Memory B cell (primary cell): ENCODE measurements around the gene YIPF3.

Experiments used
- ATAC-seq: fragments of 150-1000 bp; cut with Tn5 transposase; 2 replicates; pipeline ENCODE4 v1.10.0; 2021; ENCODE audit warnings: low read depth, mild to moderate bottlenecking, moderate library complexity
- DNase-seq, 2 donors: peaks; one replicate each; pipeline ENCODE4 v3.0.0; 2022; ENCODE audit warnings: low spot score in 2 of 2
- H3K27ac Mint-ChIP-seq: one replicate; pipeline ENCODE4 v1.8.0; 2022; ENCODE audit warnings: mild to moderate bottlenecking, moderate library complexity, mixed read lengths
- H3K27me3 Mint-ChIP-seq: one replicate; pipeline ENCODE4 v1.8.0; 2022; ENCODE audit warnings: mixed read lengths
- H3K36me3 Mint-ChIP-seq: one replicate; pipeline ENCODE4 v1.8.0; 2022; ENCODE audit warnings: mild to moderate bottlenecking, mixed read lengths
- H3K4me1 Mint-ChIP-seq: one replicate; pipeline ENCODE4 v1.8.0; 2022; ENCODE audit warnings: mixed read lengths
- H3K4me3 Mint-ChIP-seq: one replicate; pipeline ENCODE4 v1.8.0; 2022; ENCODE audit warnings: mild to moderate bottlenecking, moderate library complexity, mixed read lengths
- H3K9me3 Mint-ChIP-seq: one replicate; pipeline ENCODE4 v1.8.0; 2022; ENCODE audit warnings: mixed read lengths

YIPF3 gene

DNA sequence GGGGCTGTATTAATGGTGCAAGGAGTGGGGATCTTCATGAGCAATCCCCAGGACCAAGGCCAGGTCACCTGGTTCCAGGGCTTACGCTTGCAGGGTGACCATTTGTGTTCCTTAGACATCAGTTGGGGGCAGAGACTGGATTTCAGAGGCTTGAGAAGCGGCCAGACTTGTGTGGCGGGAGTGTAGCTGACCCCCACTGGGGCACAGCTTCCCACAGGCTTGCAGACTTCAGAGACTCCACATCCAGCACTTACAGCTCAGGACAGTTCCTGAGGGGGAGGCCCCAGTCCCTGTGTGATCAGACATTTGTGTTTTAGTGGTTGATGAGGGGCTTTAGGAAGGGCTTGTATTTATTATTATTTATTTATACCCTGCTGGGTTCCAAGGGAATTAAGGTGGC is 24.1 kb downstream of the YIPF3 start:
- Mint-ChIP-seq H3K4me1 (peaks cover 21% of the 10 kb centered on the region), H3K27ac (no peak overlapping the region), H3K9me3 (no peaks in the 10 kb centered on the region), H3K27me3 (no peaks in the 10 kb centered on the region), H3K36me3 (peaks cover 6% of the 10 kb centered on the region), H3K4me3 (no peak overlapping the region)
- no peak for ATAC-seq
- no peak for DNase-seq

DNA sequence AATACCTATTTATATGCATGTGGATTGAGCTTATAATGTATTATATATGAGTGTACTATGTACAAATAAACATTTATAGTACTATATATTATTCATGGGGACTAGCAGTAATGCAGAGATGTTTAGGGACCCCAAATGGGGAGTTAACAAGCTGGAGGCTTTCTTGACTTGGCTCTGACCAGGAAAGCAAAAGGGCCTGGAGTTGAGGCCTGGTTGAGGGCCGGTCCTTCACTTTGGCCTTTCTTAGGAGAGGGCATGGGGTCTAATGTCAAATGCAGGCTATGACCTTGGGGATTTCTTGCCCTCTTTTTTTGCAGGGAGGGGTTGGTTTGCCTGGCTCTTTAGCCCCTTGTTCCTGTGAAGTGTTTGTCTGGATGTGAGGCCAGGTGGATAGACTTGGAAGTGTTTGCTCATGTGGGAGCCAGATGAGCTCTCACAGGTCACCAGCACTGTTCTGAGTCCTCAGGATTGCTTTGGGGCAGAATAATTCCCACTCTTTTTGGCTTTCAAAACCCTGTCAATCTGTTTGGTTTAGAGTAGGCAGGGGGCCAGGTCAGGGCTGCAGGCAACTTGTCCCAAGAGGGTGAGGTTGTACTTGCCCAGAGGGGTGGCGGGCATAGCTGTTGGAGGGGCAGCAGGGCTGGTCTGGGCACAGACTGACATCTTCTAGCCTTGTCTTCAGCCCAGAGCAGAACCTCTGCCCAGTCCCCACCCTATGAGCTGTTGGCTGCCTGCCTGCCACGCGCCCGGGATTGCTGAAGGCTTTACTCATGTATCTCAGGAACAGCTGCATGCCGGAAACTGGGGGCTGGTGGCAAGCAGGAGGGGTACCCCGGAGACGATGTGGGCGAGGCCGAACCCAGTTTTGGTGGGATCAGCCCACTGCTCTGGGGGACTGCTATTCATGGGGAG is 24.7 kb downstream of the YIPF3 start:
- Mint-ChIP-seq H3K9me3 (no peaks in the 10 kb centered on the region), H3K36me3 (peaks cover 6% of the 10 kb centered on the region), H3K4me3 (no peak overlapping the region), H3K4me1 (peaks cover 21% of the 10 kb centered on the region), H3K27me3 (no peaks in the 10 kb centered on the region), H3K27ac (no peak overlapping the region)
- ATAC-seq (no peak), DNase-seq (no peak)

DNA sequence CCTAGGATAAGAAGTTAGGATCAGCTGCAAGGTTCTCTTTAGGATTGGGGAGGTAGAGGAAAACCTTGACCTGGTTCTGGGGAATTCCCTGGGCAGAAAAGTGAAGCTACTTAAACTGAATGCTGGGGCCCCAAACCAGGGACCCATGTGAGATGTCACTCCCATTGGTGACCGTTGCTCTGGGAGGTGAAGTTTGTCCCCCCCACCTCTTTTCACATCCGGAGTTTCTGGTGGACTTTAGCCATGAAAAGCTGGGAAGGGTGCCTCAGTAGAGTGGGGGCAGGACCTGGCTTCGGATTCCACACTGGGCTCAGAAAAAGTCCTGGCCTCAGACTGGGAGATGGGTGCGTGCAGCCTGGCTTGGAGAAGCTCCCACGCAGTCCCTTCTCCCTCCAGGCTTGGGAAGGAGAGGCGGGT is 26.2 kb downstream of the YIPF3 start:
- DNase-seq (no peak), ATAC-seq (no peak)
- Mint-ChIP-seq H3K36me3 (peaks cover 6% of the 10 kb centered on the region), H3K27ac (peak overlapping the region; percentile 11), H3K4me3 (no peak overlapping the region), H3K9me3 (no peaks in the 10 kb centered on the region), H3K27me3 (no peaks in the 10 kb centered on the region), H3K4me1 (peaks cover 19% of the 10 kb centered on the region)

DNA sequence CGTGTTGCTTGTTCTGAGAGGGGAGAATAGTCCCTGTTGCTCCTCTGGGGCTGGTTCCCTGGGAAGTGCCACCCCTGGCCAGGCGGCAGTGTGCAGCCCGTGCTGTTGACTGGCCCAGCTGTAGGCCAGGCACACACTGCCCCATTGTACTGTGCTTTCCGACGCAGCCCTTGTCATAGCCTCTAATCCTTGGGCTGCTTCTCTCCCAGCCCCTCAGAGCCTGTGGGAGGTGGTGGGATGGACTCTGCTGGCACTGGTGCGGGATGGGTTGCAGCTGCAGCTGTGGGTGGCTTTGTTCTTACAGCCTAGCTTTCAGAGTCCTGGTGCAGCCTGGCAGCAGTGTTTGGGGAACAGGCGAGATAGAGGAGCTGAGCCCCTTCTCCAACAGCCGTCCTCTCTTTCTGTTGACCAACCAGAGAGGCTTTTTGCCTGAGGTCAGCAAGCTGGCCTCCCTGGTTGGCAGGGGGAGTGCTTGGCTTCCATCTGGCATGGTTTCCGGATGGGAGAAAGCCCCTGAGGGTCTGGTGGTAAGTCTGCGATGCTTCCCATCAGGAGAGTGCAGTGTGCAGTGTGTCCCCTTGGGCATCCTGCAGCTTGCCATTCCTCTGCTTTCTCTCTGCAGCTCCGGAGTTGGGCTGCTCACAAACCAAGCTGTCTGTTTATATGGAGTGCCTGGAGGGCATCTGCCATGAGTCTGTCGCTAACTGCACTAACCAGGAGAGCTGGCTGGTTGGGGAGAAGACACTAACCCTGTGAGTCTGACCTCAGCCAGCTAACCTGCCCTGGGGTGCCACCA is 27.3 kb downstream of the YIPF3 start:
- no peak overlapping the region for H3K4me3 Mint-ChIP-seq
- H3K36me3 Mint-ChIP-seq = peaks cover 6% of the 10 kb centered on the region
- DNase-seq = no peak
- no peaks in the 10 kb centered on the region for H3K27me3 Mint-ChIP-seq
- no peaks in the 10 kb centered on the region for H3K9me3 Mint-ChIP-seq
- no peak overlapping the region for H3K27ac Mint-ChIP-seq
- ATAC-seq = no peak
- H3K4me1 Mint-ChIP-seq = peaks cover 12% of the 10 kb centered on the region

GRCh38 chr6:43488667-43489276 is 28.0 kb downstream of the YIPF3 start:
- Mint-ChIP-seq H3K36me3 (peaks cover 6% of the 10 kb centered on the region), H3K4me1 (peaks cover 11% of the 10 kb centered on the region), H3K27ac (no peak overlapping the region), H3K9me3 (no peaks in the 10 kb centered on the region), H3K4me3 (no peak overlapping the region), H3K27me3 (no peaks in the 10 kb centered on the region)
- DNase-seq (no peak), ATAC-seq (no peak)

- Mint-ChIP-seq H3K27me3 (no peaks in the 10 kb centered on the region), H3K4me3 (no peak overlapping the region), H3K4me1 (peaks cover 31% of the 10 kb centered on the region), H3K27ac (no peak overlapping the region), H3K9me3 (no peaks in the 10 kb centered on the region), H3K36me3 (peaks cover 7% of the 10 kb centered on the region)
- DNase-seq (no peak), ATAC-seq (no peak)
These were observed 35.0 kb downstream of the YIPF3 start for GRCh38 chr6:43481591-43482236.

DNA sequence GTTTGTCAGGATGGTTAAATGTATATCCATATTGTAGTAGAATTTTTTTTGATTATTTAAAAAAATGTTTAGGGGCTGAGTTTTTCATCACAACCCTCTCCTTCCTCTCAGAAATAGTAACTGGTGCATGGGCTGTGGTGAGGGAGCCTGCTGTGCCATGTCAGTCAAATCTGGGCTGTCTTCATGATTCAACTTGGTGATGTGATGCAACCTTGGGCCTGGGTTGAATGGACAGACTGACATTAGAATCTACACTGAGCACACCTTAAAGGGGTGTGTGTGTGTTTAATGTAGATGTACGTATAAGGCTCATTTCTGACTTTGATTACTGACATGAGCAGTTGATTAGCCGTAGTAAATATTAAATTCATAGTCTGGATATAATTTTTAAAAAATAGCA is 35.7 kb downstream of the YIPF3 start:
- Mint-ChIP-seq H3K27me3 (no peaks in the 10 kb centered on the region), H3K36me3 (peaks cover 7% of the 10 kb centered on the region), H3K4me3 (no peak overlapping the region), H3K4me1 (peaks cover 33% of the 10 kb centered on the region), H3K9me3 (no peaks in the 10 kb centered on the region), H3K27ac (no peak overlapping the region)
- no peak for DNase-seq
- ATAC-seq = no peak

- H3K9me3 Mint-ChIP-seq = no peaks in the 10 kb centered on the region
- no peaks in the 10 kb centered on the region for H3K27me3 Mint-ChIP-seq
- H3K27ac Mint-ChIP-seq = peak overlapping the region; percentile 99
- ATAC-seq = peak; percentile 9
- H3K36me3 Mint-ChIP-seq = peaks cover 3% of the 10 kb centered on the region
- no peak for DNase-seq
- H3K4me1 Mint-ChIP-seq = peaks cover 29% of the 10 kb centered on the region
- H3K4me3 Mint-ChIP-seq = peak overlapping the region; percentile 99
These were observed 38.7 kb downstream of the YIPF3 start for GRCh38 chr6:43478008-43478372.

DNA sequence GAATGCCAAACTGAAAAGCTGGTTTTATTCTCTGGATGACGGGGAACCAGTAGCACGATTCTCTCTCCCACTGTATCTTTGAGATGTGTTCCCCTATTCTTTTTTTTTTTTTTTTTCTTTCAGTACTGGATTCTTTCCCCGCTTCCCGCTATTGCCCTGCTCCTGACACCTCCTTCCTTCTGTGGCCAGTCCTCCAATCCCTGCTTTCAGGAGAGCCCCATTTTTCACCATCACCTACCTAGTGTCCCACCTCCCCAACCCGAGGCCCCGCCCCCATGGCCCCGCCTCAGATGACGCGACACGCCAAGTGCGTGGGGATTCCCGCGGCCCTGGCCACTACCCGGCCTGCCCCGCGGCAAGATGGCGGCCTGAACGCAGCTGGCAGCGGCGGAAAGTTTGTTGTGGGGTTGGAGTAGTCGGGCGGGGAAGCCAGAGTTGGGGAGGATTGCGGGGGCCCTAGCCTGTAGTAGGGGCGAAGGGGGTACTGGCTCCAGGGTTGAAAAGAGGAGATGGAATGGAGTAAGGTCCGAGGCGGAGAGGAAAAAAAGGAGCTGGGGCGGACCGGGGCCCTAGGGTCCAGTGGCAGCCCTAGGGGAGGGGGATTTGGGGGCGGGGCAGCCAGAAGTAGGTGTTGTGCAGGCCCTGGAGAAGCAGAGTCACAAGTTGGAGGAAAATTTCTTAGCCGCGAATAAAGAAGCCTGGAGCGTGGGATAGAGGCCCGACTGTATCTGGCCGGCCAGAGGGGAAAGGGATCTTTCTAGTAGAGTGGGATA is 39.3 kb downstream of the YIPF3 start, which contains the start of gene TJAP1:
Gene TJAP1, plus strand, starts transcription at position 336 of the 773 bp plus-strand sequence. CDS start 21,432 bp downstream, outside the sequence.
- Mint-ChIP-seq H3K27ac (peak within 1 kb of the TSS; percentile 99), H3K9me3 (no peaks in the 10 kb centered on the region), H3K4me1 (peaks cover 28% of the 10 kb centered on the region), H3K36me3 (peaks cover 3% of the 10 kb centered on the region), H3K27me3 (no peaks in the 10 kb centered on the region), H3K4me3 (peak within 1 kb of the TSS; percentile 99)
- ATAC-seq (peak; percentile 98), DNase-seq (peak; percentile 95 to 97)

GRCh38 chr6:43476746-43477145 is 40.0 kb downstream of the YIPF3 start:
- H3K4me3 Mint-ChIP-seq = peak overlapping the region; percentile 99
- ATAC-seq = peak; percentile 31
- no peaks in the 10 kb centered on the region for H3K36me3 Mint-ChIP-seq
- peak overlapping the region; percentile 99 for H3K27ac Mint-ChIP-seq
- H3K27me3 Mint-ChIP-seq = no peaks in the 10 kb centered on the region
- no peak for DNase-seq
- H3K4me1 Mint-ChIP-seq = peaks cover 25% of the 10 kb centered on the region
- no peaks in the 10 kb centered on the region for H3K9me3 Mint-ChIP-seq

DNA sequence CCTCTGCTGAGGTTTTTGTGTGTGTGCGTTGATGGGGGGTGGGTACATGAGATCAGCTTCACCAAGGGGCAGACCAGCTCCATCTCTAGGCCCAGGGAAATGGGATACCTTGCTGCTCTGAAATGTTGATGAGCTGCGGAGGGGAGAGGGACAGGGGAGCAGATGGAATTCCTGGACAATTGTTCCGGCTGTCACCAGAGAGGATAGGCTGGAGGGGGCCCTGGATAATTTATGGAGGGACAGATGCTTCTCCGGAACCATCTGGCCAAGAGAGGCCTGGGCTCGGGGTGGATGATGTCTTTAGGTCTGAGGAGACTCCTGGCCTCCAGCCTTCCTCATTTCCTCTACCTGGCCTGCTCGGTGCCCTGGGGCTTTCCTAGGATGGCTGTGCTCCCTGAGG is 41.2 kb downstream of the YIPF3 start:
- Mint-ChIP-seq H3K36me3 (no peaks in the 10 kb centered on the region), H3K9me3 (no peaks in the 10 kb centered on the region), H3K27me3 (peaks cover 2% of the 10 kb centered on the region), H3K4me1 (peaks cover 25% of the 10 kb centered on the region), H3K27ac (no peak overlapping the region), H3K4me3 (no peak overlapping the region)
- DNase-seq (no peak), ATAC-seq (no peak)

DNA sequence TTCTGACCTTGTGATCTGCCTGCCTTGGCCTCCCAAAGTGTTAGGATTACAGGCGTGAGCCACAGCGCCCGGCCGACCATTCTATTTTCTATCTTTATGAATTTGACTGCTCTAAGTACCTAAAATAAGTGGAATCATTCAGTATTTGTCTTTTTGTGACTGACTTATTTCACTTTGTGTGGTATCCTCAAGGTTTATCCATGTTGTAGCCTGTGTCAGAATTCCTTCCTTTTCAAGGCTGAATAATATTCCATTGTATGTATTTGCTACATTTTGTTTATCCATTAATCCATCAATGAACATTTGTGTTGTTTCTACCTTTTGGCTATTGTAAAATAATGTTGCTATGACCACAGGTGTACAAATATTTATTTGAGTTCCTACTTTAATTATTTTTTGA is 44.2 kb downstream of the YIPF3 start:
- Mint-ChIP-seq H3K27me3 (peaks cover 14% of the 10 kb centered on the region), H3K4me3 (no peak overlapping the region), H3K36me3 (no peaks in the 10 kb centered on the region), H3K4me1 (peaks cover 8% of the 10 kb centered on the region), H3K9me3 (no peaks in the 10 kb centered on the region), H3K27ac (no peak overlapping the region)
- DNase-seq = no peak
- no peak for ATAC-seq

- peaks cover 20% of the 10 kb centered on the region for H3K27me3 Mint-ChIP-seq
- no peaks in the 10 kb centered on the region for H3K9me3 Mint-ChIP-seq
- DNase-seq (no peak), ATAC-seq (no peak)
- H3K4me3 Mint-ChIP-seq = no peak overlapping the region
- H3K4me1 Mint-ChIP-seq = no peaks in the 10 kb centered on the region
- H3K36me3 Mint-ChIP-seq = no peaks in the 10 kb centered on the region
- no peak overlapping the region for H3K27ac Mint-ChIP-seq
These were observed 45.3 kb downstream of the YIPF3 start for GRCh38 chr6:43471399-43471798.
